ENCODE results near the gene HSPA14.
"Not testable (repeated sequence)": the region's sequence is repeated elsewhere in the genome, so short reads cannot be mapped to it uniquely, and the experiment has no call there.

Gene HSPA14

DNA sequence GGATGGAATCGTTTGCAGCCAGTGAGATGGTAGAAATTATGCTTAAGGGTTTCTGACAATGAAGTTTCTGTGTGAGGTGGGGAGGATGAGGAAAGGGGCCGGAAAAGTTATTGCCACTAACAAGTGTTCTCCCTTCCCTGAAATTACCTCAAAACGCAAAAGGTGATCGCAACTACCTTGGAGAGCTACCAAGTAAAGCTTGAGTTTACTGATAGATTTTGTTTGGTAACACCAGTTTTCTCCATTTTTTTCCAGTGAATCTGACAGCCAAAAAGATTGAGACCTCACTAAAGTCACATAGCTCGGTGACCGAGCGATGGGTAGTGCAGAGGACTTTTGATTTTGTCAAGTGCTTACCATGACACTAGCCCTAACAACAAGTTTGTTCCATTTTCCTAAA, 42.1 kb downstream of the HSPA14 start:
- DNase-seq (ENCODE audit: low read depth) = no peak

DNA sequence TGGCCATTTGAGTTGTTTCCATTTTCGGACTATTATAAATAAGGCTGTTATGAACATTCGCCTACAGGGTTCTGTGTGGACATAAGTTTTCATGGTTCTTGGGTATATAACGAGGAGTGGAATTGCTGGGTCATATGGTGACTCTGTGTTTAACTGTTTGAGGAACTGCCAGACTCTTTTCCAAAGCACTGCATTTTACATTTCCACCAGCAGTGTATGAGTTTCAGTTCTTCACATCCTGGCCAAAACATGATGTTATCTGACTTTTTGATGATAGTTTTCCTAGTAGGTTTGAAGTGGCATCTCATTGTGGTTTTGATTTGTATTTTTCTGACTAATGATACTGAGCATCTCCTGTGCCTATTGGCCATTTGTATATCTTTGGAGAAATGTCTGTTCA, 46.0 kb downstream of the HSPA14 start:
- DNase-seq (ENCODE audit: low read depth) = no peak

GRCh38 chr10:14889318-14889717, 51.2 kb downstream of the HSPA14 start:
- no peak for DNase-seq (ENCODE audit: low read depth)

DNA sequence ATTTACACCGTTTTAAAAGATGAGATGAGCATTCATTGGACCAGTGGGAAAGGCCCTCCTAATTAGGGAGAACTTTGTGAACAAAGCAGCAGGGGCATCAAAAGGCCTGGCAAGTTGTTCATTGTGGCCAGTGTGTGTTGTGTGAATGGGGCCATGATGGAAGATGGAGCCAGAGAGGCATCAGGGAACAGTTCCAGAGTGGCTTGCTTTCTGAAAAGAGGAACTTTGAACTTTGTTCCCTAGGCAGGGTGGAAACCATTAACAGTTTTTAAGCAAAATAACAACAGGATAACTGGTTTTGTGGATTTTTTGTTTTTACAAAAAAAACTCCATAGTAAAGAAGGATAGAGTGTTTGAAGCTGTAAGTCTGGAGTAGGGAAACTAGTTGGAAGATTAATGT, 53.0 kb downstream of the HSPA14 start:
- no peak for DNase-seq (ENCODE audit: low read depth)

- no peak for DNase-seq (ENCODE audit: low read depth)
These were observed 66.2 kb downstream of the HSPA14 start for GRCh38 chr10:14904316-14904732.

DNA sequence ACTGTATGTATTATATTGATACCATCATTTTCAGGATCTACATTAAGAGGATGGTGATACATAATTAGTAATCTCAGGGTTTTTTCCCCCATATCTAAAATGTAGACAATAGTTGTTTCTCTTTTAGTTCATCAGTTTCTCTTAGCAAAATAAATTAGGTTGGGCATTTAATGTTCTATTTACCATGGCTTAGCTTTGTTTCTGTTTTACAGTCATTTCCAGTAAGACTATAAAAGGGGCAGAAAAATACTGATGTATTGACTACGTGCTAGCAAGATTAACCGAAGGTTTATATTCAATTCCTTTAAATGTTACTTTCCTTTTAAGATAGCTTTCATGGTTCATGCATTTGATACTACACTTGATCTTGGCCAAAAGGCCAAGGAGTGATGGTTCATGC, 66.8 kb downstream of the HSPA14 start:
- DNase-seq (ENCODE audit: low read depth) = no peak

- no peak for DNase-seq (ENCODE audit: low read depth)
These were observed 67.8 kb downstream of the HSPA14 start for GRCh38 chr10:14905890-14906289.

GRCh38 chr10:14906765-14907164, 68.7 kb downstream of the HSPA14 start:
- DNase-seq (ENCODE audit: low read depth) = no peak

DNA sequence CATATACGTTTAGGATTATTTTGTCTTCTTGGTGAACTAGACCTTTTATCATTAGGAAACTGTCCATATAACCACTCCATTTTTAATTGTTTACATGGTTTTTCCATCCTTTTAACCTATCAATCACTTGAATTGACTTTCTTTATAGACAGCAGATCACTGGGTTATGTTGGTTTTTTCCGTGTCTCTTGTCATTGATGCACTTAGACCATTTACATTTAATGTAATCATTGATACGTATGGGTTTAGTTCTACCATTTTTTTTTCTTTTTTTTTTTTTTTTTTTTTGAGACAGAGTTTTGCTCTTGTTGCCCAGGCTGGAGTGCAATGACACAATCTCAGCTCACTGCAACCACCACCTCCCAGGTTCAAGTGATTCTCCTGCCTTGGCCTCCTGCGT, 69.5 kb downstream of the HSPA14 start:
- DNase-seq (ENCODE audit: low read depth) = not testable (repeated sequence)

- DNase-seq (ENCODE audit: low read depth) = no peak
These were observed 71.0 kb downstream of the HSPA14 start for GRCh38 chr10:14909101-14909500.

GRCh38 chr10:14910953-14911352, 72.8 kb downstream of the HSPA14 start:
- DNase-seq (ENCODE audit: low read depth) = no peak

- DNase-seq (ENCODE audit: low read depth) = no peak
These were observed 73.7 kb downstream of the HSPA14 start for GRCh38 chr10:14911801-14912200.

DNA sequence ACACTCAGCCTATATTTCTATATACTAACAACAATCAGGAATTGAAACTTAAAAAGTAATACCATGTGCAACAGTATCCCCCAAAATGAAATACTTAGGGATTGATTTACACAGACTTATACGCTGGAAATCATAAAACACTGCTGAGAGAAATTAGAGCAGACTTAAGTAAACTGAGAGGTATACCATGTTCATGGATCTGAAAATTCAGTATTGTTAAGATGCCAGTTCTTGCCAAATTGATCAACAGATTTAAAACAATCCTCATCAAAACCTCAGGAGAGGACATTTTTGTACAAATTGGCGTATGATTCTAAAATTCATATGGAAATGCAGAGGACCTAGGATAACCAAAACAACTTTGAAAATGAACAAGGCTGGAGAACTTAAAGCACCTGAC, 78.5 kb downstream of the HSPA14 start:
- DNase-seq (ENCODE audit: low read depth) = no peak

GRCh38 chr10:14917827-14918226, 79.7 kb downstream of the HSPA14 start:
- no peak for DNase-seq (ENCODE audit: low read depth)

- DNase-seq (ENCODE audit: low read depth) = no peak
These were observed 80.9 kb downstream of the HSPA14 start for GRCh38 chr10:14918964-14919363.
